Testis (tissue), 3 donors: ENCODE data around the gene ZNF827. TPM values are rescaled to one million over a fixed set of nuclear protein-coding genes. Genes with fewer than 3 reads are reported as not detected.

ENCODE experiments used
- DNase-seq: peaks from one replicate; pipeline ENCODE4 v3.0.0-alpha.2; 2019
- H3K27ac ChIP-seq, 2 donors: fragments of 200-600 bp; sonication (generic); one replicate each; pipeline ENCODE4 v1.5.1; 2019
- H3K27me3 ChIP-seq: fragments of 200-600 bp; sonication (generic); one replicate; pipeline ENCODE4 v1.5.1; 2019
- H3K36me3 ChIP-seq: fragments of 200-600 bp; sonication (generic); one replicate; pipeline ENCODE4 v1.5.1; 2017; ENCODE audit warnings: low read depth; ENCODE audit errors: missing control alignments
- H3K4me1 ChIP-seq: fragments of 200-600 bp; sonication (generic); one replicate; pipeline ENCODE4 v1.5.1; 2019
- H3K4me3 ChIP-seq, 2 donors: fragments of 200-600 bp; sonication (generic); one replicate each; pipeline ENCODE4 v1.5.1; 2017 to 2019
- H3K9me3 ChIP-seq: fragments of 200-600 bp; sonication (generic); one replicate; pipeline ENCODE4 v1.5.1; 2017
- CTCF ChIP-seq, 3 experiments: fragments of 450-650 bp in 2 of 3; fragments of 200-600 bp in 1 of 3; sonication (generic) in 1 of 3; IDR thresholded peaks; one replicate each; pipeline ENCODE4 v1.5.1; 2016 to 2019; ENCODE audit warnings: antibody characterized with exemption in 3 of 3, mild to moderate bottlenecking in 2 of 3, moderate library complexity in 1 of 3
- POLR2A ChIP-seq: fragments of 450-650 bp; IDR thresholded peaks from one replicate; pipeline ENCODE4 v1.6.1; 2017; ENCODE audit warnings: antibody characterized with exemption, mild to moderate bottlenecking, moderate library complexity
- WGBS, 2 donors: methylation state at CpG; one replicate each; pipeline ENCODE4 v1.1.5; 2018; 5-methylcytosine and 5-hydroxymethylcytosine counted together
- intact Hi-C: fragments of 100-400 bp; cut with DNase I; formaldehyde crosslinking; loops from one replicate; pipeline ENCODE4 v1.15.1; 2023; ENCODE audit warnings: low total_unique reads
- polyA plus RNA-seq: library from polyadenylated mRNA; stranded (reverse); fragments of 350-450 nt; fragmentation: Illumina TruSeq; extraction: RNeasy Lipid Tissue Mini Kit (QIAGEN cat#74804); gene quantifications from one replicate; pipeline ENCODE4 v1.2.3, GENCODE V29; 2014; ENCODE audit warnings: low read depth, low replicate concordance; ENCODE audit not compliant: insufficient read depth
- total RNA-seq, 2 donors: library from RNA; depleted of rRNA; stranded (reverse); fragments of >200 nt; gene quantifications; one replicate each; pipeline ENCODE4 v1.2.3, GENCODE V29; 2016

ZNF827 gene
- total and polyA plus RNA-seq, 3 donors from 2014 or later = 13.9 to 46.8 (median 37.5) TPM

GRCh38 chr4:145818011-145818410 lies 120.6 kb downstream of the ZNF827 start:
- Histone ChIP-seq H3K4me1 (no peaks in the 10 kb centered on the region), H3K27me3 (no peaks in the 10 kb centered on the region), H3K27ac (no peak overlapping the region), H3K4me3 (no peak overlapping the region), H3K36me3 (no peaks in the 10 kb centered on the region), H3K9me3 (no peaks in the 10 kb centered on the region)
- TF ChIP-seq POLR2A (no peak), CTCF (IDR thresholded peaks at IDR 0.05) (no peak)
- intact Hi-C loops = no loop called here
- WGBS, 2 donors = 97 to 98% methylated on average over 2 of the region's 2 CpGs
- no peak for DNase-seq

- TF ChIP-seq CTCF (IDR thresholded peaks at IDR 0.05) = no peak
- TF ChIP-seq POLR2A = no peak
- H3K4me1 ChIP-seq = no peaks in the 10 kb centered on the region
- no peak for DNase-seq
- no peak overlapping the region for H3K4me3 ChIP-seq
- H3K36me3 ChIP-seq = no peaks in the 10 kb centered on the region
- intact Hi-C loops = no loop called here
- no peaks in the 10 kb centered on the region for H3K9me3 ChIP-seq
- H3K27ac ChIP-seq = no peak overlapping the region
- 94 to 98% methylated on average over 3 of the region's 3 CpGs for WGBS, 2 donors
- H3K27me3 ChIP-seq = no peaks in the 10 kb centered on the region
These were observed 122.5 kb downstream of the ZNF827 start for GRCh38 chr4:145816091-145816490.

GRCh38 chr4:145815626-145816025 lies 123.0 kb downstream of the ZNF827 start:
- intact Hi-C loops = no loop called here
- no peak for DNase-seq
- Histone ChIP-seq H3K4me1 (no peaks in the 10 kb centered on the region), H3K9me3 (no peaks in the 10 kb centered on the region), H3K4me3 (no peak overlapping the region), H3K36me3 (no peaks in the 10 kb centered on the region), H3K27me3 (no peaks in the 10 kb centered on the region), H3K27ac (no peak overlapping the region)
- no peak for TF ChIP-seq POLR2A
- TF ChIP-seq CTCF (IDR thresholded peaks at IDR 0.05) = no peak
- 69 to 76% methylated on average over 1 of the region's 1 CpG for WGBS, 2 donors

- WGBS, 2 donors = 88 to 97% methylated on average over 1 of the region's 1 CpG
- no peaks in the 10 kb centered on the region for H3K27me3 ChIP-seq
- DNase-seq = no peak
- H3K4me3 ChIP-seq = no peak overlapping the region
- no peak for TF ChIP-seq POLR2A
- no peak for TF ChIP-seq CTCF (IDR thresholded peaks at IDR 0.05)
- H3K36me3 ChIP-seq = no peaks in the 10 kb centered on the region
- H3K27ac ChIP-seq = no peak overlapping the region
- intact Hi-C loops = no loop called here
- no peaks in the 10 kb centered on the region for H3K9me3 ChIP-seq
- H3K4me1 ChIP-seq = no peaks in the 10 kb centered on the region
These were observed 123.5 kb downstream of the ZNF827 start for GRCh38 chr4:145815027-145815612.

- 93 to 97% methylated on average over 1 of the region's 1 CpG for WGBS, 2 donors
- H3K9me3 ChIP-seq = no peaks in the 10 kb centered on the region
- intact Hi-C loops = no loop called here
- H3K27ac ChIP-seq = no peak overlapping the region
- no peak for TF ChIP-seq POLR2A
- TF ChIP-seq CTCF (IDR thresholded peaks at IDR 0.05) = no peak
- no peak for DNase-seq
- H3K4me3 ChIP-seq = no peak overlapping the region
- no peaks in the 10 kb centered on the region for H3K27me3 ChIP-seq
- no peaks in the 10 kb centered on the region for H3K4me1 ChIP-seq
- no peaks in the 10 kb centered on the region for H3K36me3 ChIP-seq
These were observed 124.4 kb downstream of the ZNF827 start for GRCh38 chr4:145814246-145814645.
